Non-pigmented ciliary epithelial cell (primary cell): ENCODE data around the gene RTN4.

Experiments
- DNase-seq: peaks from one replicate; pipeline ENCODE4 v3.0.0-alpha.2; 2010; ENCODE audit warnings: low read depth

The RTN4 gene

DNA sequence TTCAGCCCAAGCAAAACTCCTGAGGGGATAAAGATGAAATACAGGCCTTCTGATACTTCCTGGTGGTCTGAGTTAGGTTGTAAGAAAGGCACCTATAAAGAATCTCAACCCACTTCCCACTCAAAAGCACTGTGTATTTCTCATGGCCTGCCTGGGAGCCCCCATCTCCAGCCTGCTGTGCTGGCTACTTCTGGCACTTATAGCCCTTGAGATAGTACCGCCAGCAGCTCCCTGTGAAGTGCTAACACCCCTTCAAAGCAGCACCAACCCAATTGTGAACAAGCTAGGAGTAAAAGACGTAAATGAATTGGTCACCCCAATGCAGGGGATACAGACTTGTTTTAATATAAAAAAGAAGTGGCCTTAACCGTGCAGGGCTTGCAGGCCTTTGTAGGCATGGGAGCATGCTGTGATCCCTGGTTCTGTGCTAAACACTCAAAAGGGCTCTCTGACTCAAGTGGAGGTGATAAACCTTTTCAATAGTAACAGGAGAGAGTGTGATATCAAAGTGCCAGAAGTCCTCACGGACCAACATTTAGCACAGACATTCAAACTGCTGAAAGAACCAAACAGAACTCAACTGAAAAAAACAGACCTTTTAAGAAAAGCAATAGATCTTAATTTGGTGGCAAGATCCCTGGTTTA, 80.8 kb downstream of the RTN4 start:
- no peak for DNase-seq

DNA sequence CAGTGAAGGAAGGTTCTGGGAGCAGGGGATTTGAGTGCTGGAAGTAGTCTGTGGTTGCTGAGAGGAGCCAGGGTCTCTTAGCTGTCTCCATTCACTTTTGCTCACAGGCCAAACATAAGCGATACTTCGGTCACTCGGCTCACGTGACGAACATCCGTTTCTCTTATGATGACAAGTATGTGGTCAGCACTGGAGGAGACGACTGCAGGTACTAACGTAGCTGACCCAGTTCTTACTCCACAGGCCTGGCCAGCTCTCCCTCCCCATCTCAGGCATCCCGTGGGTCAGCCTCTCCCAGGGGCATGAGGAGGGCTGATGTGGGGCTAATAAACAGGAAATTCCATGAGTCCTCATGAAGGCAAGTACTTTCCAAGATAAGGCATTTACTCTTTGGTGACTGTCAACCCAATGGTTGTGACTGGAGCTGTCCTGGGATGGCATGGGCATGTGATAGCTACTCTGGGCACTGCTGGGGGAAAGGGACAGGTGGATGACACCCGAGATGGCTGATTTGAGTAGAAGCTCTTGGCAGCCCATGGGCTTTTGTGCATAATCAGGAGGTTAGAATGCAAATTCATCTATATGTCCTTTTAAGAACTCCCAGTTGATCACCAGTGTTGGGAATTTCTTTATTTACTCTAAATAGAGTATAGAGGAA, 81.6 kb downstream of the RTN4 start:
- DNase-seq = no peak

DNA sequence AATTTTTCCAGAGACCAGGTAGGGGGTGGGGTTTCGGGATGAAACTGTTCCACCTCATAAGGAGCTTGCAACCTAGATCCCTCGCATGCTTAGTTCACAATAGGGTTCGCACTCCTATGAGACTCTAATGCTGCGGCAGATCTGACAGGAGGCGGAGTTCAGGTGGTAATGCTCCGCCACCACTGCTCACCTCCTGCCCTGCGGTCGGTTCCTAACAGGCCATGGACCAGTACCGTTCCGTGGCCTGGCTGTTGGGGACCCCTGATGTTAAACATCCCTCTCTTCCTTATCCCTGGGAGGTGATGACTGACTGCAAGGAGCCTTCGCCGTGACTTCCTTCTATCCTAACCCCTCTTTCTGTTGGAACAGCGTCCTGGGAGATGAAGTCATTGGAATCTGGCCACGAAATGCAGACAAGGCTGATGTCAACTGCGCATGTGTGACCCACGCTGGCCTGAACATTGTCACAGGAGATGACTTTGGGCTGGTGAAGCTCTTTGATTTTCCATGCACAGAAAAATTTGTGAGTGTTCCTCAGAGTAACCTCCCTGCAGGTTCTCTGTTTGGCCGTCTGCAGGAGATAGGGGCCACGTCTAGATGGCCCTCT, 82.4 kb downstream of the RTN4 start:
- no peak for DNase-seq

DNA sequence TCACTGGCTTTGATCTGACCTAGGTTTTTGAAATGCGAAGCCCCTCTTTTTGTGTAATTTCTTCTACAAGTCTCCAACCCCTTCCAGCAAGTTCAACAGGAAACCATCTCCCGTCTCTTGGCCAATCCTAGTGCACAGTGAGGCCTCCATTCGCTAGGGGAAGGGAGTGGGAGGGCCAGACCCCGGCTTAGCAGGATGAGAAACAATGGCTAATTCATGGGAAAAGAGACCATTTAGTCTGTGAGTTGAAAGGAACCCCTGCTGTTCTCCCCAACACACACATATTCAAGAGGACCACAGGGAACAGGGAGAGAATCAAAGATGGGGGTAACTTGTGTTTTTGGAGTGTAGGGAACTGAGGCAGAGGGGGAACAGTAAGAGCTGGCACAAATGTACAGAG, 83.0 kb downstream of the RTN4 start:
- DNase-seq = no peak

DNA sequence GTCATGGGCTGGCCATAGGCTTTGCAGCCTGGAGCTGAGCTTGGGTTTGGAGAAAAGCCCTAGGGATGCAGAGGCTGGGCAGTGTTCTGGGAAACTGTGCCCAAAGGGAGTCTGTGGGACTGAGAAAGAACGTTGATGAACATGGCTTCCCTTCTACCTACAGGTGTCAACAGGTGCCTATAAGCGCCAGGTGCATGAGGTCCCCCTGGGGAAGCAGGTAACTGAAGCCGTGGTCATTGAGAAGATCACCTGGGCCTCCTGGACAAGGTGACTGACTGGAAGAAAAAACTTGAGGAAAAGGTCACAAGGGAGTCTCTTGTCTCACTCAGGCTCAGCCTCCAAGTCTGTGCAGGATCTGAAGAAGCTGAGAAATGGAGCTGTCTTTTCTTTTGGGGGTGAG, 83.4 kb downstream of the RTN4 start:
- no peak for DNase-seq

DNA sequence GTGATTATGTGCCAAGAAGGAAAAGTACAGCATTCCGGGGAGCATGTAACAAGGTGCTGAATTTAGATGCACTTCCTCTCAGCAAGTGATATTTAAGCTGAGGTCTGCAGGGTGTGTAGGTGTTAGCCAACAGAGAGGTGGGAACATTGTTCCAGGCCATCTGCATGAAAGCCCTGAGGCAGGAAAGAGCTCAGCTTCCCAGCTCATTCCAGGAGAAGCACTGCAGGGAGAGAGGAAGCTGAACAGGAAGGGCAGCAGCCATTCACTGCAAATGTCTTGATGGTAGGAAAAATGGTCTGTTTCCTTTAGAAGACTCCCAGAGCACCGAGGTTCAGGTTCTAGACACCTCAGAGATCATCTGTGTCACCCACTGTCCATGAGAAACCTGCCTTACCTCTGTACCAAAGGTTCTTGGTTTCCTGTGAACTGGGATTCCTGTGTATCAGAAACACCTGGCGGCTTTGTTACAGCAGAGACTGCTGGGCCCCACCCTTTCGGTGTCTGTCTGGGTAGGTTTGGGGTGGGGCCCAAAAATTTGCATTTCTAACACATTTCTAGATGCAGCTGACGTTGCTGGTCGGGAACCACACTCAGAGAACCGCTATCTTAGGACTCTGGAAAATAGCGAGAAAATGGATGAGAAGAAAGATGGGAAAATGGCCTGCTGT, 84.0 kb downstream of the RTN4 start:
- DNase-seq = no peak

DNA sequence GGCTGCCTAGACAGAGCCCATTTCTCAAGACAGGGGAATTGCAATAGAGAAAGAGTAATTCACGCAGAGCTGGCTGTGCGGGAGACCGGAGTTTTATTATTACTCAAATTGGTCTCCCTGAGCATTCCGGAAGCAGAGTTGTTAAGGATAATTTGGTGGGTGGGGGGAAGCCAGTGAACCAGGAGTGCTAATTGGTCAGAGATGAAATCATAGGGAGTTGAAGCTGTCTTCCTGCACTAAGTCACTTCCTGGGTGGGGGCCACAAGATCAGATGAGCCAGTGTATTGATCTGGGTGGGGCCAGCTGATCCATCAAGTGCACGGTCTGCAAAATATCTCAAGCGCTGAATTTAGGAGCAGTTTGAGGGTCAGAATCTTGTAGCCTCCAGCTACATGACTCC, 84.8 kb downstream of the RTN4 start:
- DNase-seq = no peak

DNA sequence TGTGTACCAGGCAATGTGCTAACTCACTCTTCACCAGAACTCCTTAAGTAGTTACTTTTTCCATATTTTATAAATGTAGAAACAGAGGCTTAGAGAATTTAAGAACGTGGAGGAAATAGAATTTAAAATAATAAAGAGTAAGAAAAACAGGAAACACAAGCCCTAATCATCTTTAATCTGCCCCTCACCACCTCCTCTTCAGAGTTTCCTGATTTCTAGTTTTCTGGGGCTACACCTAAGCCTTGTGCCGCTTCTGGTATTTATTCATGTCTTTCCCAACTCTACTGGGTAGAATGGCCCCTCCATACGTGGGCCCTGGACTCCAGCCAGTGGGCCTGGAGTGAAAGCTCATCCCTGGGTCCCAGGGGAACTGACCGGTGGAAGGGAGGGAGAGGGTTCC, 85.4 kb downstream of the RTN4 start:
- DNase-seq = no peak

DNA sequence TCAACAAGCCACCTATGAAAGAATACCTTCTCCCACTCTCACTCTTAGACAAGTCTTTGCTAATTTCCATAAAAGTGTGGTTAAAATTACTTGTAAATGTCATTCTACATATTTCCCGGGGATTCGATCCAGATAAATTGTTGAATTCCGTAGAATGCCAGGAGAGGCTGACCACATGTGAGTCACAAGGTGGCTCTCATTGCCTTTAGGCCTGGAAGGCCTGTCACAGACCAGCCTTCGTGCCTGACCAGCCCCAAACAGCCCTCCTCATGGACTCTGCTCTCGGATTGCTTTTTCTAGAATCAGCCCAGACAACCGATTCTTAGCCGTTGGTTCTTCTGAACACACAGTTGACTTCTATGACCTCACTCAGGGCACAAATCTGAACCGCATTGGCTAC, 86.0 kb downstream of the RTN4 start:
- DNase-seq = no peak

DNA sequence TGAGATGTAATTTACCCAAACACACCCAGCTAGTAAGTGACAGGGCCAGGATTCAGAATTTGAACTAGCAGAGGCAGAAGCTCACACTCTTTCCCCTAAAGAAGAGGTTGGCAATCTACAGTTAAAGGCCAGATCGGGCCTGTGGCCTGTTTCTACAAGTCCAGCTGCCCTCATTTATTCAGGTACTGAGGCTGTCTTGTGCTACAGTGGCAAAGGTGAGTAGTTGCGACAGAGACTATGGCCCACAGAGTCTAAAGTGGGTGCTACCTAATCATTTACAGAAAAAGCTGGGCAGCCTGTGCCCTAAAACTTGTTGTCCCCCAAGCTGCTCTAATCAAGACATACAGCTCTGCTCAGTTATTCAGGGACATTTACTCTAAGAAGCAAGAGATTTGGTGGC, 86.8 kb downstream of the RTN4 start:
- DNase-seq = no peak

DNA sequence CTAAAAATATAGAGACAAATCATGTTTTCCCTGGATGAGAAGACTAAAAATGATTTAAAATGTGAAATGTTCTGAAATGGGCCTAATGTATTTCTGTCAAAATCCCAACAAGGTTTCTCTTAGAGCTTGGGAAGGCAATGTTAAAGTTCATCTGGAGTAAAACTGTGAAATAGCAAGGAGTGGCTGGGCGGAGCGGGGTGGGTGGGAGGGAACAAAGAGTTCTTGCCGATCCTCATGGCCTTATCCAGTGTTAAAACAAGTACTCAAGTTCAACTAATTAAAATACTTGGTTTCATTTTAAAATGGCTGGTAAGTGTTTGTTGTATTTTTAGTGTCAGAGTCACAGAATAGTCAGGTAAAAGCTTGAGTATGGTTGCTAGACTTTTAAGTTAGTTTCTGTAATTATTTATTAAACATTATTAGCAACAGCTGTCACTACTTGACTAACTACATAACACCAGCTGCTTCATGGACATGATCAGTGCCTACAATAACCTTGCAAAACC, 87.3 kb downstream of the RTN4 start:
- no peak for DNase-seq

DNA sequence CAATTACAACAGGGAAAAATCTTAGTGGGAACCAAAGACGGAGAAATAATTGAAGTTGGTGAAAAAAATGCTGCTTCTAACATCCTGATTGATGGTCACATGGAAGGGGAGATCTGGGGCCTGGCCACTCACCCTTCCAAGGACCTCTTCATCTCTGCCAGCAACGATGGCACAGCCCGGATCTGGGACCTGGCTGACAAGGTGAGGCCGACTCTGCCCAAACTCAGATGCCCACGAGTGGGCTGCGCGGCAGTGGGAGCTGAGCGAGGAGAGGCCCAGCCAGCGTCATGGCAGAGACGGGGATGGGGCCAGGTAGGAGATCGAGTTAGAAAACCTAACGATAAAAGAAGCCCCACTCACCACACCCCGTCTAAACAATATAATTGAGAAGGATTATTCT, 87.7 kb downstream of the RTN4 start:
- no peak for DNase-seq

DNA sequence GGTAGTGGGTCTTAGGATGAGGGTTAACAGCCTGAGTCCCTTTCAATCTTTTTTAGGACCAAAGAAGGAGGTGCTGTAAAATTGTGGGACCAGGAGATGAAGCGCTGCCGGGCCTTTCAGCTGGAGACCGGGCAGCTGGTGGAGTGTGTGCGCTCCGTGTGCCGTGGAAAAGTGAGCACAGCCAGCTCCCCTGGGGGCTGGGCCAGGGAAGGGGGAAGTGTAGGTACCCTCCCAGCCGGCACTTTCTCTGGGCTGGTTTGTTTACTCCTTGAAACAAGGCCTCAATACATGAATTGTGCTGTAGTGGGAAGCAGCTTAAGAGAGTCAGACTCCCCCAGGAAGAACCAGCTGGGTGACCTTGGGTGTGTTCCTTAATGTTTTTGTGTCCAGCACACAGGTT, 90.1 kb downstream of the RTN4 start:
- DNase-seq = no peak

DNA sequence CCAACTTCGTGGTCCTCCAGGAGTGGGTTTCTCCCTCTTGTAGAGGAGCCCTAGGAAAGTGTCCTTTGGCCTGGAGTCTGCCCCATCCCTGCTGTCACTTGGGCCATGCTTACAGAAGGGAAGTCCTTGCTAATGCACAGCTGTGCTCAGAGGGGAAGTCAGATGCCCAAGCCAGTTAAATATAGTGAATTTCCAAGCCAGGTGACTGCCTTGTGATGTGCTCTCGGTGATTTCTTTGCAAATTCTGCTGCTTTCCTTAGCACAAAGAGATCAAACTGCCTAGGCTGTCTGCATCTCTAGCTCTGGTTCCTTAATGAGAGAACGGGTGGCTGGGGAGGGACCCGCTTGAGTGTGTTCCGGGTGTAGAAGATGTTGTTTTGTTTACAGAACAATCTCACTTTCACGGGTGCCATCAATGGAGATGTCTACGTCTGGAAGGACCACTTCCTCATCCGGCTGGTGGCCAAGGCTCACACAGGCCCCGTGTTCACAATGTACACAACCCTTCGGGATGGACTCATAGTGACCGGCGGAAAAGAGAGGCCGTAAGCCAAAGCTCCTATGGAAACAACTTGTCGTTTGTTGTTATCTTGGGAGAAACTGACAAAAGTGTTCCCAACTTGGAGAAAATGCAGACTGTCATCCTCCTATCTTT, 91.4 kb downstream of the RTN4 start:
- DNase-seq = no peak

DNA sequence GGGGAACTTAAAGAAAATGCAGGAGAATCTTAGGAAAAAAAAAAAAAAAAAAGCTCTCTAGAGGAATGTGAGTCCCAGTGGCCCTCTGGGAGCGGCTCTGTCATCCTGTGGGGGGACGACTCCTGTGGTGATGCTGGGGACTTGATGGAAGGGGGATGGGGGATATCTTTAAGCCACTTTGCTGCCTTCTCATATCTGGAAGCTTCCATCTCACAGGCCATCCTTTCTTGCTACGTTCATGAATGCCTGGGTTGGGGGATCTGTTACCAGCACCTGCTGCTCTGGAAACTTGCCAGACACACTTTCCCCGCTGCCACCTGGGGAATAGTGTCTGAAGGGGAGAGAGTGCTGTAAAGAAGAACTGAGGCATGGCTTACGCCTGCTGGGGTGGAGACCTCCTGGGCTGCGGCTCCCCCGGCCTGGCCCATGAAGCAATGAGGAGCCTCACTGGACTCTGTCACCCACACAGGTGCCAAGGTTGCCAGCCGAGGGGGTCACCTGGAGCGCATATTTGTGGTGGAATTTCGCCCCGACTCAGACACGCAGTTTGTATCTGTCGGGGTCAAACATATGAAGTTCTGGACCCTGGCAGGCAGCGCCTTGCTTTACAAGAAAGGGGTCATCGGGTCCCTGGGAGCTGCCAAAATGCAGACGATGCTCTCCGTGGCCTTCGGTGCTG, 92.8 kb downstream of the RTN4 start:
- DNase-seq = no peak

DNA sequence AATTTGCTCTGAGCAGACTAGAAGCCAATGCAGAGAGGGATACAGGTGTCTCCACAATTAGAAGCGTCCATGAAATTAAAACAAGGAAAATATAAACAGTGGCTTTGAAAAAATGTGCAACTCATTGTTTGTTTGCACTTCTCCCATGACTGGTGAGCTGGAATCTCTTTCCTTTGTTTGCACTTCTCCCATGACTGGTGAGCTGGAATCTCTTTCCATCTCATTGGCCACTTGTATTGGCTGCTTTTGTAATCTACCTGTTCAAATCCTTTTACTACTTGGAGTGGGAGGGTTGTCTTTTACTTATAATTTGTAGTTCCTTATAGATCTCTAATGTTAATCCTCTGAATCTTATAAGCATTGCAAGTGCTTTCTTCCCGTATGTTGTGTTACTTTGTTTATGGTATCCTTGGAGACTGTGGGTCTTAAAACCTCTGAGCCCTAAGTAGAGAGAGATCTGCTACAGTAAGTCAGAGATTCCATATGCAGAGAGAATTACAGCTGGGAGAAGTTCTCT, 94.1 kb downstream of the RTN4 start:
- DNase-seq = no peak

DNA sequence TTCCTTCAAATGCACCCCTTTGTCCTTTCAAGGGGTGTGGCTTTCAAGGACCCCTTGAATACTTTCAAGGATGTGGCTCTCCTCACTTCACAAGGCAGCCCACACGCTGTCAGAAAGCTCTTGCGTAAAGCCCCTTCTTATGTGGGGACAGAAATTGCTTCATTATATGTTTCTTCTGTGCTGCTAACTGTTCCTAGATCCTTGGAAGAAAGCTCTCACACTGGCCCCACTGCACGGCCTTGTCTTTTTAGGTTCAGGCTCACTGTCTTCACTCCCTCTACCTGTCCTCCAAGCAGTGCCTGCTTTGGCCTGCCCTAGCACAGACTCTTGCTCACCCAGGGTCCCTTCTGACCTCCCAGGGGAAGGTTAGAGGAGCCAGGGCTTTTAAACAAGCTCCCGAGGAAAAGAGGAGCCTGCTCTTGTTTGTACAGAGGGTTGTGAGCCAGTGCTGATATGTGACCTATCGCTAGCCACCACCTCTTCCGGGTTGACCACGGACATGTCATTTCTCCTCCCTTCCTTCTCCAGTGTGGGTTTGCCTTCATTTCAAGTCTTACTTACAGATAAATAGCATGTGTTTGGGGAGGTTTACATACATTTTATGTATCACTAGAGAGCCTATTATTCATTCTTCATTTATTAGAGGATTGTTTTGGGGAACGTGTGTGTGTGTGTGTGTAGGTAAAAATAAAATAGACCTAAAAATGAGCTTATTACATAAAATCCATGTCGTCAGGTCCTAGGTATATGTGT, 94.7 kb downstream of the RTN4 start:
- DNase-seq = no peak

DNA sequence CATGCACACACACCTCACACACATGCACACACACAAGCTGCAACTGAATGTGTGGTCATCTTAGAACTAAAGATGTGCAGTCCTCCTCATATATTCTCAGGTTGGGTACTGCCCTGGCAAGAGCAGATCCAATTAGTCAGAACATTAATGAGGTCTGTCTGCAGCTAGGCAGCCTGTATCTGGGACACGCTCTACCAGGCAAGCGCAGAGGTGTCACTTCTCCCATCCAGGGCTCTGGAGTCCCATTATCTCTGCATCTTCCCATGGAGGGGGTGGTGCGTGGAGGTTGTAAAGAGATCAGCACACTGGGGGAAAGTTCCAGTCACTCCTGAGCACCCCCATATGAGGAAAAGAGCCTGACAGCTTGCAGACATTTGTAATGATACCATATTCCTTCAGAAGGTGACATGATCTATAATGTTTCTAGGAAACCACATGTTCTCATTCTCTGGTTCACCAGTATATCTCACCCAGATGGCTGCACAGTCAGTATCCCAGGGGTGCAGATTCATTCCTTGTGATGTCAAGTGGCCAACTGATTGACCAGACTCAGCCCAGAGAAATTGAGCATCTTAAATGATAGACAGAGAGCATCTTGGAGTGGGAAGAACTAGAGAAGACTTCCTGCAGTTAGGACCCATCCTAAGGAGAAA, 95.4 kb downstream of the RTN4 start:
- no peak for DNase-seq

DNA sequence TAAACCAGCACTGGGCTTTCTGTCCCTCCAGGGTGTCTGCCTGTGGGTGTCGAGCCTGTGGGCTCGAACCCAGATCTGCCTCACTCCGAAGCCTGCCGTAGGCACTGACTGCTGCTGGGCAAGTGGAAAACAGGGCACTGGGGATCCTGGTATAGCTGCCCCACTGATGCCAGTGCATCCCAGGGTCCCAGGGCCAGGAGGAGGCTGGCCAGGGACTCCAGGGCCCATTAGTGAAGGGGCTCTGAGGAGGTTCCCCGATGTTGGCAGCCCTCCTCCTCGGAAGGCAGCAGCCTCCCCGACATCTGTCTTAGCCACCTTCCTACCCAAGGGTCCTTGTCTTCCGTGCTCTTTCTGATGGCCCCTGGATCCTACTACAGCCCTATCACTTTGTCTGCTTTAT, 96.1 kb downstream of the RTN4 start:
- DNase-seq = no peak

DNA sequence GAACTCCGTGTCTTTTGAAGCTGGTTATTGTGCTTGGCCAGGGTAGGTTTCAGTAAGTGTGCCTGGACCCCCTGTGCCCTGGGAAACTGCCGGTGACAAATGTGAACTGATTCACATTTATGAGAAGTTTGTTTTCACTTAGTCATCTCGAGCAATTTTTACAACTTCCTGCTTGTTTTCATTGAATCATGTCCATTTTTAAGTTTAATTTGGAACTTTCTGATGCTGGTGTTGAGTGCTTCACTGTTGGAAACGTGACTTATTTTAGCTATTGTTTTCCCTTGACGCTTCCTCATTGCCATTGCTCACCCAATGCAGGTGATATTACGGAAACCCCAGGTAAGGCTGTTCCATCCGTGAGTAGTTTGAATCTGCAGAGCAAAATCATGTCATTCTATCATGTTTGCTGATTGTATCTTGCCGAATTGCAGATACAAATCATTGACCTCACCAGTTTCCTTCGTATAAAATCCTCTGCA, 97.2 kb downstream of the RTN4 start:
- DNase-seq = no peak
